ENCODE data around the gene CTNND2. TPM values are rescaled to one million over a fixed set of nuclear protein-coding genes. Genes with fewer than 3 reads are reported as not detected.

The CTNND2 gene
- total and polyA plus RNA-seq, 2 donors (not counting 1 experiment from before 2014, with no cell fraction given) = not detected

- H3K9me3 Mint-ChIP-seq (ENCODE audit: insufficient read depth) = no peaks in the 10 kb centered on the region
- Histone ChIP-seq H3K79me2 (ENCODE audit: control insufficient read depth, insufficient read depth, low read length) (no peaks in the 10 kb centered on the region), H4K20me1 (ENCODE audit: control insufficient read depth, insufficient read depth, low read length, poor library complexity, severe bottlenecking) (no peaks in the 10 kb centered on the region), H3K9ac (ENCODE audit: low read length) (no peak overlapping the region), H3K4me1 (ENCODE audit: control insufficient read depth in 2 of 2, insufficient read depth in 2 of 2, low read length in 2 of 2) (no peaks in the 10 kb centered on the region), H2AFZ (ENCODE audit: insufficient read depth, low read depth, low read length, poor library complexity, severe bottlenecking) (no peak overlapping the region), H3K27ac (ENCODE audit: low read length in 2 of 2) (no peak overlapping the region), H3K4me2 (replicated peaks; ENCODE audit: low read depth, low read length, poor library complexity, severe bottlenecking) (no peak overlapping the region), H3K9me3 (ENCODE audit: control extremely low read depth in 1 of 3, control insufficient read depth in 2 of 3, insufficient read depth in 1 of 3, low read length in 2 of 3) (no peaks in the 10 kb centered on the region), H3K4me3 (ENCODE audit: control extremely low read depth in 1 of 5, extremely low read depth in 1 of 5, insufficient read depth in 1 of 5, low read depth in 2 of 5, low read length in 4 of 5) (no peak overlapping the region), H3K36me3 (replicated peaks in 1 of 2; ENCODE audit: control extremely low read depth in 1 of 2, control insufficient read depth in 1 of 2, extremely low read depth in 1 of 2, insufficient read depth in 2 of 2, low read length in 1 of 2) (no peaks in the 10 kb centered on the region), H3K27me3 (replicated peaks in 1 of 4; ENCODE audit: control extremely low read depth in 1 of 4, control insufficient read depth in 3 of 4, insufficient read depth in 4 of 4, low read length in 3 of 4) (no peaks in the 10 kb centered on the region)
- H3K27ac Mint-ChIP-seq = no peak overlapping the region
- H3K4me3 Mint-ChIP-seq = no peak overlapping the region
- no peaks in the 10 kb centered on the region for H3K4me1 Mint-ChIP-seq
- DNase-seq = no peak
- TF ChIP-seq, protein P1, sequence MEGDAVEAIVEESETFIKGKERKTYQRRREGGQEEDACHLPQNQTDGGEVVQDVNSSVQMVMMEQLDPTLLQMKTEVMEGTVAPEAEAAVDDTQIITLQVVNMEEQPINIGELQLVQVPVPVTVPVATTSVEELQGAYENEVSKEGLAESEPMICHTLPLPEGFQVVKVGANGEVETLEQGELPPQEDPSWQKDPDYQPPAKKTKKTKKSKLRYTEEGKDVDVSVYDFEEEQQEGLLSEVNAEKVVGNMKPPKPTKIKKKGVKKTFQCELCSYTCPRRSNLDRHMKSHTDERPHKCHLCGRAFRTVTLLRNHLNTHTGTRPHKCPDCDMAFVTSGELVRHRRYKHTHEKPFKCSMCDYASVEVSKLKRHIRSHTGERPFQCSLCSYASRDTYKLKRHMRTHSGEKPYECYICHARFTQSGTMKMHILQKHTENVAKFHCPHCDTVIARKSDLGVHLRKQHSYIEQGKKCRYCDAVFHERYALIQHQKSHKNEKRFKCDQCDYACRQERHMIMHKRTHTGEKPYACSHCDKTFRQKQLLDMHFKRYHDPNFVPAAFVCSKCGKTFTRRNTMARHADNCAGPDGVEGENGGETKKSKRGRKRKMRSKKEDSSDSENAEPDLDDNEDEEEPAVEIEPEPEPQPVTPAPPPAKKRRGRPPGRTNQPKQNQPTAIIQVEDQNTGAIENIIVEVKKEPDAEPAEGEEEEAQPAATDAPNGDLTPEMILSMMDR (IDR thresholded peaks at IDR 0.05) = no peak
- TF ChIP-seq EZH2 (IDR thresholded peaks at IDR 0.05; ENCODE audit: borderline replicate concordance, insufficient read depth, low read depth, low read length, poor library complexity, severe bottlenecking) = no peak
- H3K27me3 Mint-ChIP-seq = no peaks in the 10 kb centered on the region
- ATAC-seq (ENCODE audit: low read depth) = no peak
- WGBS (ENCODE audit: insufficient coverage) = no CpG with 5 or more reads among the region's 3 CpGs
- POLR2A ChIA-PET = no interaction called here
- intact Hi-C loops (cut with micrococcal nuclease) = no loop called here
- CTCF ChIA-PET = no interaction called here
These were observed 532.1 kb downstream of the CTNND2 start for GRCh38 chr5:11372191-11372590.

- Histone ChIP-seq H3K36me3 (replicated peaks in 1 of 2; ENCODE audit: control extremely low read depth in 1 of 2, control insufficient read depth in 1 of 2, extremely low read depth in 1 of 2, insufficient read depth in 2 of 2, low read length in 1 of 2) (no peaks in the 10 kb centered on the region), H4K20me1 (ENCODE audit: control insufficient read depth, insufficient read depth, low read length, poor library complexity, severe bottlenecking) (no peaks in the 10 kb centered on the region), H3K9ac (ENCODE audit: low read length) (no peak overlapping the region), H3K27ac (ENCODE audit: low read length in 2 of 2) (no peak overlapping the region), H3K27me3 (replicated peaks in 1 of 4; ENCODE audit: control extremely low read depth in 1 of 4, control insufficient read depth in 3 of 4, insufficient read depth in 4 of 4, low read length in 3 of 4) (no peaks in the 10 kb centered on the region), H2AFZ (ENCODE audit: insufficient read depth, low read depth, low read length, poor library complexity, severe bottlenecking) (no peak overlapping the region), H3K9me3 (ENCODE audit: control extremely low read depth in 1 of 3, control insufficient read depth in 2 of 3, insufficient read depth in 1 of 3, low read length in 2 of 3) (no peaks in the 10 kb centered on the region), H3K4me1 (ENCODE audit: control insufficient read depth in 2 of 2, insufficient read depth in 2 of 2, low read length in 2 of 2) (no peaks in the 10 kb centered on the region), H3K79me2 (ENCODE audit: control insufficient read depth, insufficient read depth, low read length) (no peaks in the 10 kb centered on the region), H3K4me3 (ENCODE audit: control extremely low read depth in 1 of 5, extremely low read depth in 1 of 5, insufficient read depth in 1 of 5, low read depth in 2 of 5, low read length in 4 of 5) (no peak overlapping the region), H3K4me2 (replicated peaks; ENCODE audit: low read depth, low read length, poor library complexity, severe bottlenecking) (no peak overlapping the region)
- intact Hi-C loops (cut with micrococcal nuclease) = no loop called here
- ATAC-seq (ENCODE audit: low read depth) (no peak), DNase-seq (no peak)
- Mint-ChIP-seq H3K27me3 (no peaks in the 10 kb centered on the region), H3K4me1 (no peaks in the 10 kb centered on the region), H3K9me3 (ENCODE audit: insufficient read depth) (no peaks in the 10 kb centered on the region), H3K4me3 (no peak overlapping the region), H3K27ac (no peak overlapping the region)
- POLR2A ChIA-PET = no interaction called here
- TF ChIP-seq, protein P1 (IDR thresholded peaks at IDR 0.05) = no peak
- TF ChIP-seq EZH2 (IDR thresholded peaks at IDR 0.05; ENCODE audit: borderline replicate concordance, insufficient read depth, low read depth, low read length, poor library complexity, severe bottlenecking) = no peak
- CTCF ChIA-PET = no interaction called here
- WGBS (ENCODE audit: insufficient coverage) = 100% methylated on average over 1 of the region's 1 CpG
These were observed 533.2 kb downstream of the CTNND2 start for GRCh38 chr5:11371021-11371420.
